WTC11 (cell line): ENCODE results near the gene NGDN. TPM values are rescaled to one million over a fixed set of nuclear protein-coding genes. Genes with fewer than 3 reads are reported as not detected.

Source experiments
- ATAC-seq: fragments of 200-7000 bp; cut with Tn5 transposase; 2 replicates; pipeline ENCODE4 v1.10.0; 2021; ENCODE audit warnings: mild to moderate bottlenecking, moderate library complexity
- CTCF ChIA-PET: fragments of 300-600 bp; sonication (Branson Sonifier 250); formaldehyde crosslinking; loops from one replicate; lab custom pipeline; 2021; ENCODE audit warnings: antibody characterized with exemption; lab: Charles Lee
- POLR2A ChIA-PET: fragments of 350-600 bp; sonication (Branson Sonifier 250); formaldehyde crosslinking; loops from one replicate; lab custom pipeline; 2021; ENCODE audit warnings: antibody characterized with exemption; lab: Charles Lee
- DNase-seq: peaks from one replicate; pipeline ENCODE4 v3.0.0; 2021; ENCODE audit warnings: low spot score
- H3K27ac Mint-ChIP-seq: 2 replicates; pipeline ENCODE4 v1.8.0; 2021; ENCODE audit warnings: mixed read lengths
- H3K27me3 Mint-ChIP-seq: 2 replicates; pipeline ENCODE4 v1.8.0; 2021; ENCODE audit warnings: low read depth, mild to moderate bottlenecking, moderate library complexity, mixed read lengths
- H3K36me3 Mint-ChIP-seq: 2 replicates; pipeline ENCODE4 v1.8.0; 2021; ENCODE audit warnings: mixed read lengths
- H3K4me1 Mint-ChIP-seq: 2 replicates; pipeline ENCODE4 v1.8.0; 2022; ENCODE audit warnings: mixed read lengths
- H3K4me3 Mint-ChIP-seq: 2 replicates; pipeline ENCODE4 v1.8.0; 2021; ENCODE audit warnings: mild to moderate bottlenecking, moderate library complexity, mixed read lengths
- H3K9me3 Mint-ChIP-seq: 2 replicates; pipeline ENCODE4 v1.8.0; 2021; ENCODE audit warnings: mixed read lengths
- CDX4 ChIP-seq: fragments of 250-450 bp; sonication (Bioruptor Pico); IDR thresholded peaks from 2 replicates; pipeline ENCODE4 v1.9.0; 2021; ENCODE audit warnings: moderate library complexity, mild to moderate bottlenecking, inconsistent platforms, borderline replicate concordance
- CREM ChIP-seq: sonication (generic); formaldehyde crosslinking; IDR thresholded peaks from 2 replicates; pipeline ENCODE4 v1.8.1; 2022; ENCODE audit warnings: mild to moderate bottlenecking, missing genetic modification reagents, moderate library complexity
- CTCF ChIP-seq: fragments of 200-600 bp; IDR thresholded peaks from 2 replicates; pipeline ENCODE4 v1.8.0; 2022; ENCODE audit warnings: antibody characterized with exemption
- ELF4 ChIP-seq: sonication (generic); formaldehyde crosslinking; IDR thresholded peaks from 2 replicates; pipeline ENCODE4 v1.8.1; 2022; ENCODE audit warnings: low read depth, mild to moderate bottlenecking, moderate library complexity, missing genetic modification reagents
- ESRRA ChIP-seq: sonication (generic); formaldehyde crosslinking; IDR thresholded peaks from 2 replicates; pipeline ENCODE4 v1.8.1; 2022; ENCODE audit warnings: mild to moderate bottlenecking, missing genetic modification reagents, borderline replicate concordance
- IRF1 ChIP-seq: sonication (generic); formaldehyde crosslinking; IDR thresholded peaks from 2 replicates; pipeline ENCODE4 v1.8.0; 2023; ENCODE audit warnings: missing genetic modification reagents
- JUN ChIP-seq: sonication (generic); formaldehyde crosslinking; IDR thresholded peaks from 2 replicates; pipeline ENCODE4 v1.8.0; 2023; ENCODE audit warnings: mild to moderate bottlenecking, missing genetic modification reagents
- MAX ChIP-seq: sonication (generic); formaldehyde crosslinking; IDR thresholded peaks from 2 replicates; pipeline ENCODE4 v1.8.0; 2022; ENCODE audit warnings: mild to moderate bottlenecking, missing genetic modification reagents
- MLX ChIP-seq: sonication (generic); formaldehyde crosslinking; IDR thresholded peaks from 2 replicates; pipeline ENCODE4 v1.8.1; 2023; ENCODE audit warnings: mild to moderate bottlenecking, missing genetic modification reagents, moderate library complexity
- RELA ChIP-seq: sonication (generic); formaldehyde crosslinking; IDR thresholded peaks from 2 replicates; pipeline ENCODE4 v1.8.1; 2022; ENCODE audit warnings: missing genetic modification reagents, mild to moderate bottlenecking, borderline replicate concordance
- SOX15 ChIP-seq: fragments of 250-450 bp; sonication (Bioruptor Pico); IDR thresholded peaks from 2 replicates; pipeline ENCODE4 v1.9.0; 2021; ENCODE audit warnings: mild to moderate bottlenecking
- USF1 ChIP-seq: sonication (generic); formaldehyde crosslinking; IDR thresholded peaks from 2 replicates; pipeline ENCODE4 v1.8.0; 2022; ENCODE audit warnings: mild to moderate bottlenecking, missing genetic modification reagents
- USF2 ChIP-seq: sonication (generic); formaldehyde crosslinking; IDR thresholded peaks from 2 replicates; pipeline ENCODE4 v1.8.1; 2023; ENCODE audit warnings: mild to moderate bottlenecking, missing genetic modification reagents, moderate library complexity
- ZMAT4 ChIP-seq: fragments of 250-450 bp; sonication (Bioruptor Pico); IDR thresholded peaks from 2 replicates; pipeline ENCODE4 v1.9.0; 2021; ENCODE audit warnings: mild to moderate bottlenecking
- ZNF219 ChIP-seq: sonication (generic); formaldehyde crosslinking; IDR thresholded peaks from 2 replicates; pipeline ENCODE4 v1.8.0; 2023; ENCODE audit warnings: missing genetic modification reagents, mild to moderate bottlenecking, borderline replicate concordance
- ZNF512 ChIP-seq: sonication (generic); formaldehyde crosslinking; IDR thresholded peaks from 2 replicates; pipeline ENCODE4 v1.8.1; 2022; ENCODE audit warnings: missing genetic modification reagents, borderline replicate concordance
- ZSCAN18 ChIP-seq: fragments of 250-450 bp; sonication (Bioruptor Pico); IDR thresholded peaks from 2 replicates; pipeline ENCODE4 v2.1.2; 2022; ENCODE audit warnings: mild to moderate bottlenecking, moderate library complexity
- total RNA-seq: library from RNA; stranded (reverse); gene quantifications from 3 replicates; pipeline ENCODE4 v1.2.3, GENCODE V29; 2021

Gene NGDN
- total RNA-seq, 1 experiment from 2014 or later, result 45.5 TPM

- H3K36me3 Mint-ChIP-seq, result no peaks in the 10 kb centered on the region
- ATAC-seq (no peak), DNase-seq (no peak)
- ChIA-PET CTCF (interaction anchor here (0.8 to 1.3 kb wide), 5 partner anchors 14 to 88 kb away, joined by 3 to 19 read pairs (median 3); no protein-coding TSS in a partner anchor), POLR2A (no interaction called here)
- no peak overlapping the region for H3K4me3 Mint-ChIP-seq
- no peak overlapping the region for H3K27ac Mint-ChIP-seq
- H3K4me1 Mint-ChIP-seq, result peaks cover 14% of the 10 kb centered on the region
- no peaks in the 10 kb centered on the region for H3K9me3 Mint-ChIP-seq
- TF ChIP-seq ESRRA (no peak), ZNF512 (CRISPR knock-in tag) (no peak), IRF1 (CRISPR knock-in tag) (no peak), MLX (no peak), CREM (CRISPR knock-in tag) (no peak), ZMAT4 (CRISPR knock-in tag) (no peak), USF2 (CRISPR knock-in tag) (no peak), ELF4 (CRISPR knock-in tag) (no peak), ZNF219 (CRISPR knock-in tag) (no peak), ZSCAN18 (CRISPR knock-in tag) (no peak), USF1 (no peak), RELA (CRISPR knock-in tag) (no peak), SOX15 (CRISPR knock-in tag) (no peak), JUN (CRISPR knock-in tag) (no peak), CDX4 (CRISPR knock-in tag) (no peak), CTCF (no peak), MAX (CRISPR knock-in tag) (no peak)
- TF ChIP-seq, all 79 proteins: peak for 0
- H3K27me3 Mint-ChIP-seq, result peaks cover 31% of the 10 kb centered on the region
These were observed 34.8 kb upstream of the NGDN start for GRCh38 chr14:23434488-23435222.
